Measurements from ENCODE around the gene ZNF445.
A peak's percentile ranks its signal among the peaks of the same experiment; 100 is the strongest.
"Not testable (repeated sequence)": the region's sequence is repeated elsewhere in the genome, so short reads cannot be mapped to it uniquely, and the experiment has no call there.

ZNF445 gene

GRCh38 chr3:44477312-44478030 lies at the start of gene ZNF445:
Gene ZNF445 (minus strand): TSS chr3:44477670. CDS start chr3:44455549, 22,121 bp downstream.
- Mint-ChIP-seq H3K27me3 (no peaks in the 10 kb centered on the region), H3K4me3 (peak within 1 kb of the TSS; percentile 81), H3K9me3 (no peaks in the 10 kb centered on the region), H3K4me1 (ENCODE audit: low read depth) (peaks cover 11% of the 10 kb centered on the region), H3K36me3 (ENCODE audit: low read depth) (no peaks in the 10 kb centered on the region), H3K27ac (peak within 1 kb of the TSS; percentile 66)
- intact Hi-C loops (cut with micrococcal nuclease): loop anchor here (1.0 to 10.0 kb wide), 4 partner anchors 33 to 167 kb away; partner anchors contain the start of genes ZKSCAN7 and ZNF35

- Mint-ChIP-seq H3K4me3 (no peak overlapping the region), H3K27me3 (peaks cover 6% of the 10 kb centered on the region)
Measured at GRCh38 chr3:44525060-44525459, 47.6 kb upstream of the ZNF445 start.

GRCh38 chr3:44522494-44522933 lies 45.0 kb upstream of the ZNF445 start:
- Mint-ChIP-seq H3K4me3 (no peak overlapping the region), H3K36me3 (ENCODE audit: low read depth) (no peaks in the 10 kb centered on the region), H3K9me3 (no peaks in the 10 kb centered on the region), H3K4me1 (ENCODE audit: low read depth) (peaks cover 8% of the 10 kb centered on the region), H3K27ac (no peak overlapping the region), H3K27me3 (peaks cover 5% of the 10 kb centered on the region)
- intact Hi-C loops (cut with micrococcal nuclease): no loop called here

More at GRCh38 chr3:44525060-44525459, 47.6 kb upstream of the ZNF445 start:
- intact Hi-C loops (cut with micrococcal nuclease): no loop called here
- no peaks in the 10 kb centered on the region for H3K36me3 Mint-ChIP-seq (ENCODE audit: low read depth)
- no peaks in the 10 kb centered on the region for H3K4me1 Mint-ChIP-seq (ENCODE audit: low read depth)
- no peaks in the 10 kb centered on the region for H3K9me3 Mint-ChIP-seq
- H3K27ac Mint-ChIP-seq: no peak overlapping the region

- H3K4me3 Mint-ChIP-seq: no peak overlapping the region
- peaks cover 5% of the 10 kb centered on the region for H3K27me3 Mint-ChIP-seq
- H3K27ac Mint-ChIP-seq: no peak overlapping the region
- no peaks in the 10 kb centered on the region for H3K36me3 Mint-ChIP-seq (ENCODE audit: low read depth)
- H3K4me1 Mint-ChIP-seq (ENCODE audit: low read depth): peaks cover 8% of the 10 kb centered on the region
- intact Hi-C loops (cut with micrococcal nuclease): no loop called here
- H3K9me3 Mint-ChIP-seq: no peaks in the 10 kb centered on the region
Measured at GRCh38 chr3:44521721-44522120, 44.3 kb upstream of the ZNF445 start.

- no peak overlapping the region for H3K4me3 Mint-ChIP-seq
- no peaks in the 10 kb centered on the region for H3K9me3 Mint-ChIP-seq
- intact Hi-C loops (cut with micrococcal nuclease): no loop called here
- peaks cover 8% of the 10 kb centered on the region for H3K4me1 Mint-ChIP-seq (ENCODE audit: low read depth)
- H3K27ac Mint-ChIP-seq: no peak overlapping the region
- H3K27me3 Mint-ChIP-seq: peaks cover 5% of the 10 kb centered on the region
- H3K36me3 Mint-ChIP-seq (ENCODE audit: low read depth): no peaks in the 10 kb centered on the region
Measured at GRCh38 chr3:44518782-44519156, 41.3 kb upstream of the ZNF445 start.

GRCh38 chr3:44516230-44516629 lies 38.8 kb upstream of the ZNF445 start:
- no peaks in the 10 kb centered on the region for H3K9me3 Mint-ChIP-seq
- no peaks in the 10 kb centered on the region for H3K36me3 Mint-ChIP-seq (ENCODE audit: low read depth)
- H3K4me1 Mint-ChIP-seq (ENCODE audit: low read depth): peaks cover 17% of the 10 kb centered on the region
- intact Hi-C loops (cut with micrococcal nuclease): no loop called here
- peaks cover 4% of the 10 kb centered on the region for H3K27me3 Mint-ChIP-seq
- H3K27ac Mint-ChIP-seq: no peak overlapping the region
- no peak overlapping the region for H3K4me3 Mint-ChIP-seq

GRCh38 chr3:44513513-44513912 lies 36.0 kb upstream of the ZNF445 start:
- no peak overlapping the region for H3K4me3 Mint-ChIP-seq
- H3K27me3 Mint-ChIP-seq: peaks cover 3% of the 10 kb centered on the region
- H3K4me1 Mint-ChIP-seq (ENCODE audit: low read depth): peaks cover 24% of the 10 kb centered on the region
- intact Hi-C loops (cut with micrococcal nuclease): loop anchor here (5.0 kb wide), 2 partner anchors 176 to 191 kb away; partner anchors contain the start of gene TCAIM
- H3K9me3 Mint-ChIP-seq: no peaks in the 10 kb centered on the region
- H3K27ac Mint-ChIP-seq: no peak overlapping the region
- H3K36me3 Mint-ChIP-seq (ENCODE audit: low read depth): peaks cover 6% of the 10 kb centered on the region

- Mint-ChIP-seq H3K27me3 (peaks cover 3% of the 10 kb centered on the region), H3K4me1 (ENCODE audit: low read depth) (peaks cover 26% of the 10 kb centered on the region)
Measured at GRCh38 chr3:44511238-44511566, 33.7 kb upstream of the ZNF445 start.

GRCh38 chr3:44510000-44510368 lies 32.5 kb upstream of the ZNF445 start:
- Mint-ChIP-seq H3K4me1 (ENCODE audit: low read depth) (peaks cover 26% of the 10 kb centered on the region), H3K27ac (peak overlapping the region; percentile 97), H3K9me3 (peaks cover 22% of the 10 kb centered on the region), H3K4me3 (peak overlapping the region; percentile 91), H3K36me3 (ENCODE audit: low read depth) (peaks cover 28% of the 10 kb centered on the region), H3K27me3 (peaks cover 3% of the 10 kb centered on the region)
- intact Hi-C loops (cut with micrococcal nuclease): loop anchor here (1.0 to 5.0 kb wide), 3 partner anchors 33 to 188 kb away; partner anchors contain the start of genes TCAIM and ZNF445

More at GRCh38 chr3:44511238-44511566, 33.7 kb upstream of the ZNF445 start:
- H3K36me3 Mint-ChIP-seq (ENCODE audit: low read depth): peaks cover 16% of the 10 kb centered on the region
- H3K9me3 Mint-ChIP-seq: peaks cover 10% of the 10 kb centered on the region
- H3K4me3 Mint-ChIP-seq: peak overlapping the region; percentile 91
- intact Hi-C loops (cut with micrococcal nuclease): loop anchor here (5.0 kb wide), 2 partner anchors 174 to 189 kb away; partner anchors contain the start of gene TCAIM
- H3K27ac Mint-ChIP-seq: peak overlapping the region; percentile 97

GRCh38 chr3:44509393-44509921 lies 32.0 kb upstream of the ZNF445 start:
- Mint-ChIP-seq H3K4me3 (peak overlapping the region; percentile 91), H3K27ac (peak overlapping the region; percentile 97), H3K27me3 (peaks cover 3% of the 10 kb centered on the region), H3K4me1 (ENCODE audit: low read depth) (peaks cover 26% of the 10 kb centered on the region), H3K36me3 (ENCODE audit: low read depth) (peaks cover 30% of the 10 kb centered on the region), H3K9me3 (peaks cover 23% of the 10 kb centered on the region)
- intact Hi-C loops (cut with micrococcal nuclease): no loop called here

- H3K27me3 Mint-ChIP-seq: peaks cover 2% of the 10 kb centered on the region
- intact Hi-C loops (cut with micrococcal nuclease): no loop called here
- no peak overlapping the region for H3K27ac Mint-ChIP-seq
- H3K4me3 Mint-ChIP-seq: no peak overlapping the region
- H3K9me3 Mint-ChIP-seq: peaks cover 43% of the 10 kb centered on the region
- peaks cover 49% of the 10 kb centered on the region for H3K36me3 Mint-ChIP-seq (ENCODE audit: low read depth)
- peaks cover 30% of the 10 kb centered on the region for H3K4me1 Mint-ChIP-seq (ENCODE audit: low read depth)
Measured at GRCh38 chr3:44506961-44507360, 29.5 kb upstream of the ZNF445 start.

- Mint-ChIP-seq H3K27me3 (no peaks in the 10 kb centered on the region), H3K4me3 (no peak overlapping the region), H3K9me3 (peaks cover 47% of the 10 kb centered on the region), H3K4me1 (ENCODE audit: low read depth) (peaks cover 26% of the 10 kb centered on the region), H3K36me3 (ENCODE audit: low read depth) (peaks cover 53% of the 10 kb centered on the region), H3K27ac (no peak overlapping the region)
- intact Hi-C loops (cut with micrococcal nuclease): no loop called here
Measured at GRCh38 chr3:44506556-44506955, 29.1 kb upstream of the ZNF445 start.

- H3K36me3 Mint-ChIP-seq (ENCODE audit: low read depth): peaks cover 67% of the 10 kb centered on the region
- H3K27me3 Mint-ChIP-seq: no peaks in the 10 kb centered on the region
- intact Hi-C loops (cut with micrococcal nuclease): no loop called here
- peaks cover 22% of the 10 kb centered on the region for H3K4me1 Mint-ChIP-seq (ENCODE audit: low read depth)
- H3K27ac Mint-ChIP-seq: no peak overlapping the region
- no peak overlapping the region for H3K4me3 Mint-ChIP-seq
- peaks cover 67% of the 10 kb centered on the region for H3K9me3 Mint-ChIP-seq
Measured at GRCh38 chr3:44504566-44504965, 27.1 kb upstream of the ZNF445 start.

- H3K27me3 Mint-ChIP-seq: not testable (repeated sequence)
- Mint-ChIP-seq H3K36me3 (ENCODE audit: low read depth) (peaks cover 80% of the 10 kb centered on the region), H3K9me3 (peaks cover 81% of the 10 kb centered on the region)
Measured at GRCh38 chr3:44503178-44503577, 25.7 kb upstream of the ZNF445 start.

More at GRCh38 chr3:44503178-44503577, 25.7 kb upstream of the ZNF445 start:
- H3K27ac Mint-ChIP-seq; H3K4me3 Mint-ChIP-seq; intact Hi-C loops (cut with micrococcal nuclease): not testable (repeated sequence)
- H3K4me1 Mint-ChIP-seq (ENCODE audit: low read depth): peaks cover 11% of the 10 kb centered on the region

Measured in dendritic cell treated with granulocyte-macrophage colony-stimulating factor and Interleukin-4, amounts not matched to agents 40 ng/mL and 50 ng/mL, for 4 days (primary cell).